IMR-90 (cell line): Measurements from ENCODE around the gene MXRA8. TPM values are rescaled to one million over a fixed set of nuclear protein-coding genes. Genes with fewer than 3 reads are reported as not detected.

ENCODE experiments used
- ATAC-seq: fragments of 200-7000 bp; cut with Tn5 transposase; 2 replicates; pipeline ENCODE4 v1.9.1; 2020; ENCODE audit warnings: low read depth, mild to moderate bottlenecking, moderate library complexity
- BruUV-seq: library from RNA; stranded (reverse); fragments of 400-500 nt; replicated peaks from 2 replicates; lab custom pipeline; 2021; lab: Mats Ljungman, UMichigan
- CTCF ChIA-PET: fragments of 300-600 bp; formaldehyde crosslinking; extraction: SDS; loops from one replicate; lab custom pipeline; 2021; ENCODE audit warnings: antibody characterized with exemption; lab: Yijun Ruan, JAX
- POLR2A ChIA-PET: fragments of 300-600 bp; sonication (Branson Sonifier 250); formaldehyde crosslinking; loops from one replicate; lab custom pipeline; 2022; ENCODE audit warnings: antibody characterized with exemption; ENCODE audit not compliant: unreplicated experiment; lab: Charles Lee
- DNase-seq: peaks from one replicate; pipeline ENCODE4 v3.0.0; 2013
- H2AFZ ChIP-seq: replicated peaks from 2 replicates; pipeline ENCODE3; 2013; ENCODE audit warnings: low read length, mild to moderate bottlenecking; ENCODE audit not compliant: poor library complexity
- H2AK5ac ChIP-seq: 2 replicates; pipeline ENCODE4 v1.6.1; 2013; ENCODE audit warnings: low read depth, low read length, inconsistent platforms
- H2AK9ac ChIP-seq: replicated peaks from 2 replicates; pipeline ENCODE3; 2013; ENCODE audit warnings: mild to moderate bottlenecking, low read depth, low read length, moderate library complexity; ENCODE audit not compliant: poor library complexity
- H2BK120ac ChIP-seq: 2 replicates; pipeline ENCODE4 v1.6.1; 2013; ENCODE audit warnings: low read depth, low read length, inconsistent platforms
- H2BK15ac ChIP-seq: 3 replicates; pipeline ENCODE4 v1.6.1; 2013; ENCODE audit warnings: low read depth, low read length, inconsistent platforms
- H2BK20ac ChIP-seq: 2 replicates; pipeline ENCODE4 v1.6.1; 2013; ENCODE audit warnings: low read depth, mild to moderate bottlenecking, inconsistent platforms, low read length, moderate library complexity
- H2BK5ac ChIP-seq: 2 replicates; pipeline ENCODE4 v1.6.1; 2013; ENCODE audit warnings: mild to moderate bottlenecking, low read depth, low read length, inconsistent platforms; ENCODE audit not compliant: poor library complexity, severe bottlenecking
- H3K14ac ChIP-seq: replicated peaks from 2 replicates; pipeline ENCODE4 v1.6.1; 2013; ENCODE audit warnings: low read depth, low read length, inconsistent platforms
- H3K18ac ChIP-seq: 2 replicates; pipeline ENCODE4 v1.6.1; 2013; ENCODE audit warnings: low read depth, low read length, control low read depth
- H3K23ac ChIP-seq: 2 replicates; pipeline ENCODE4 v1.6.1; 2013; ENCODE audit warnings: low read depth, low read length, inconsistent platforms
- H3K27ac ChIP-seq: 2 replicates; pipeline ENCODE4 v1.5.1; 2013; ENCODE audit warnings: mild to moderate bottlenecking, control low read depth, low read length; ENCODE audit not compliant: insufficient read depth
- H3K27me3 ChIP-seq: 2 replicates; pipeline ENCODE4 v1.6.1; 2013; ENCODE audit warnings: low read length; ENCODE audit not compliant: control insufficient read depth, insufficient read depth
- H3K36me3 ChIP-seq: 2 replicates; pipeline ENCODE4 v1.6.1; 2013; ENCODE audit warnings: low read length, mixed read lengths; ENCODE audit not compliant: control insufficient read depth, insufficient read depth
- H3K4ac ChIP-seq: 2 replicates; pipeline ENCODE4 v1.6.1; 2013; ENCODE audit warnings: low read depth, low read length, inconsistent platforms
- H3K4me1 ChIP-seq: 2 replicates; pipeline ENCODE4 v1.6.1; 2013; ENCODE audit warnings: low read length, mixed read lengths; ENCODE audit not compliant: control insufficient read depth, insufficient read depth
- H3K4me2 ChIP-seq: 2 replicates; pipeline ENCODE4 v1.6.1; 2013; ENCODE audit warnings: low read depth, mild to moderate bottlenecking, control low read depth, low read length, moderate library complexity
- H3K4me3 ChIP-seq: 2 replicates; pipeline ENCODE4 v1.5.1; 2013; ENCODE audit warnings: low read depth, mild to moderate bottlenecking, control low read depth, low read length, moderate library complexity; ENCODE audit not compliant: insufficient read depth
- H3K56ac ChIP-seq: 2 replicates; pipeline ENCODE4 v1.6.1; 2013; ENCODE audit warnings: low read length, inconsistent platforms; ENCODE audit not compliant: insufficient read depth; ENCODE audit errors: extremely low read depth
- H3K79me1 ChIP-seq, 2 experiments: 2 replicates each; pipeline ENCODE4 v1.6.1; 2013; ENCODE audit warnings: low read length in 2 of 2, inconsistent platforms in 1 of 2, low read depth in 1 of 2
- H3K9ac ChIP-seq: 2 replicates; pipeline ENCODE4 v1.6.1; 2013; ENCODE audit warnings: low read depth, low read length, control low read depth
- H3K9me1 ChIP-seq: 2 replicates; pipeline ENCODE4 v1.6.1; 2013; ENCODE audit warnings: low read length, inconsistent platforms; ENCODE audit not compliant: insufficient read depth
- H3K9me3 ChIP-seq: 2 replicates; pipeline ENCODE4 v1.6.1; 2013; ENCODE audit warnings: low read length; ENCODE audit not compliant: control insufficient read depth, insufficient read depth
- H4K20me1 ChIP-seq: 2 replicates; pipeline ENCODE4 v1.6.1; 2013; ENCODE audit warnings: low read length, inconsistent platforms; ENCODE audit not compliant: insufficient read depth
- H4K5ac ChIP-seq: 2 replicates; pipeline ENCODE4 v1.6.1; 2013; ENCODE audit warnings: mild to moderate bottlenecking, low read depth, low read length, control low read depth
- H4K8ac ChIP-seq, 2 experiments: 2 replicates each; pipeline ENCODE4 v1.6.1; 2013; ENCODE audit warnings: low read depth in 2 of 2, low read length in 2 of 2, control low read depth in 1 of 2, inconsistent platforms in 1 of 2
- H4K91ac ChIP-seq: 2 replicates; pipeline ENCODE4 v1.6.1; 2013; ENCODE audit warnings: low read depth, low read length, inconsistent platforms; ENCODE audit not compliant: insufficient read depth
- ELK1 ChIP-seq: fragments of 150-350 bp; IDR thresholded peaks from 2 replicates; pipeline ENCODE4 v1.6.1; 2016; ENCODE audit warnings: low read depth, mild to moderate bottlenecking, low read length, moderate library complexity, borderline replicate concordance
- POLR2A ChIP-seq: IDR thresholded peaks from 2 replicates; pipeline ENCODE4 v1.6.1; 2012; ENCODE audit warnings: mild to moderate bottlenecking, low read depth, low read length
- RCOR1 ChIP-seq: IDR thresholded peaks from 2 replicates; pipeline ENCODE4 v1.6.1; 2012; ENCODE audit warnings: mild to moderate bottlenecking, low read length, improper control_type of control experiment; ENCODE audit not compliant: insufficient replicate concordance
- WGBS, 2 experiments: methylation state at CpG; one replicate each; pipeline versions ENCODE4 v1.1.5 to v1.1.7; 2013; ENCODE audit warnings: missing lambda C conversion rate in 2 of 2; ENCODE audit not compliant: insufficient read length in 1 of 2; ENCODE audit errors: extremely low coverage in 2 of 2; 5-methylcytosine and 5-hydroxymethylcytosine counted together
- dilution Hi-C: fragments of 300-500 bp; cut with HindIII; formaldehyde crosslinking; loops from one replicate; pipeline ENCODE4 v1.14.3; 2018; ENCODE audit warnings: low sequenced_read_pairs; ENCODE audit not compliant: unreplicated experiment
- in situ Hi-C: fragments of 300-500 bp; cut with MboI; formaldehyde crosslinking; loops from 3 replicates; pipeline ENCODE4 v1.14.3; 2019; ENCODE audit warnings: low sequenced_read_pairs, inconsistent platforms, mixed read lengths
- intact Hi-C: fragments of 100-400 bp; cut with micrococcal nuclease; formaldehyde crosslinking; loops from 2 replicates; pipeline ENCODE4 v1.10.0; 2022
- polyA plus RNA-seq, 3 experiments: library from polyadenylated mRNA; depleted of rRNA; stranded (reverse); fragments of >200 nt; gene quantifications; 2 replicates each; pipeline ENCODE4 v1.2.3, GENCODE V29; 2012; ENCODE audit warnings: low replicate concordance in 1 of 3
- total RNA-seq: library from RNA; depleted of rRNA; stranded (reverse); fragments of >200 nt; gene quantifications from 2 replicates; pipeline ENCODE4 v1.2.3, GENCODE V29; 2012

MXRA8 gene
- total and polyA plus RNA-seq, 2 of the 4 experiments (the other 2 are of a cell fraction) = 92.5 to 469 TPM

GRCh38 chr1:1406101-1406820, 47.9 kb upstream of the MXRA8 start:
- Histone ChIP-seq H3K27me3 (no peaks in the 10 kb centered on the region), H2AFZ (peak overlapping the region; percentile 97), H2BK5ac (peak overlapping the region; percentile 83), H2BK20ac (no peak overlapping the region), H3K79me1 (peaks cover 14 to 65% of the 10 kb centered on the region in 2 experiments), H3K9me1 (0 out of 2 replicates have a peak, but pooled peaks cover 8% of the 10 kb centered on the region), H3K27ac (peak overlapping the region; percentile 80), H2BK15ac (no peak overlapping the region), H4K20me1 (peaks cover 25% of the 10 kb centered on the region; the same call in 1 of the 2 replicates), H3K18ac (no peak overlapping the region), H2BK120ac (no peak overlapping the region), H3K9me3 (no peaks in the 10 kb centered on the region), H2AK5ac (peak overlapping the region; percentile 88), H4K91ac (0 out of 2 replicates have a peak overlapping the region, but pooled peaks have one; percentile 90), H2AK9ac (peak overlapping the region; percentile 86), H3K9ac (peak overlapping the region; percentile 83), H3K4me2 (peak overlapping the region; percentile 62), H3K4me3 (peak overlapping the region; percentile 90), H4K8ac (peak overlapping the region; percentile 98 to 99; a peak in 3 of 4 replicates), H3K14ac (no peak overlapping the region), H3K23ac (0 out of 2 replicates have a peak overlapping the region, but pooled peaks have one; percentile 88), H3K36me3 (peaks cover 34% of the 10 kb centered on the region), H3K4me1 (peaks cover 5% of the 10 kb centered on the region), H4K5ac (peak overlapping the region; percentile 83), H3K4ac (peak overlapping the region; percentile 92), H3K56ac (no peak overlapping the region)
- intact Hi-C loops (loop anchor here (5.0 kb wide), 1 partner anchor 36 kb away; no protein-coding TSS in a partner anchor), in situ Hi-C loops (no loop called here), dilution Hi-C loops (no loop called here)
- no peak for DNase-seq
- ChIA-PET CTCF (no interaction called here), POLR2A (interaction anchor here (0.5 kb wide), 1 partner anchor 10 kb away, joined by 5 read pairs; no protein-coding TSS in a partner anchor)
- no peak for ATAC-seq
- TF ChIP-seq ELK1 (no peak), POLR2A (no peak), RCOR1 (no peak)
- no TSS peak for BruUV-seq
- 47% methylated on average over 32 of the region's 43 CpGs; no CpG with 5 or more reads in 1 of the 2 experiments for WGBS, 2 experiments
